ENCODE results near the gene SLC12A7.

The SLC12A7 gene

GRCh38 chr5:1031306-1031959 lies 80.4 kb downstream of the SLC12A7 start:
- ChIA-PET CTCF (interaction anchor here (0.9 to 1.5 kb wide), 3 partner anchors 12 to 108 kb away, joined by 3 to 5 read pairs (median 4); no protein-coding TSS in a partner anchor), POLR2A (no interaction called here)
- H3K4me3 ChIP-seq (ENCODE audit: low read depth, low read length), result no peak overlapping the region
- H3K4me1 ChIP-seq (ENCODE audit: control insufficient read depth, insufficient read depth, low read length), result no peaks in the 10 kb centered on the region
- no peaks in the 10 kb centered on the region for H3K9me3 ChIP-seq (ENCODE audit: control insufficient read depth, insufficient read depth, low read depth, low read length)
- TF ChIP-seq ZNF768 (tag by site-specific recombination; IDR thresholded peaks at IDR 0.05) (no peak), WT1 (tag by site-specific recombination; IDR thresholded peaks at IDR 0.05) (no peak)
- peaks cover 0 to 12% of the 10 kb centered on the region in 2 experiments; a peak in 1 of 3 replicates for H3K36me3 ChIP-seq (ENCODE audit: control insufficient read depth in 2 of 2, insufficient read depth in 1 of 2, low read length in 2 of 2)
- no peak overlapping the region for H3K27ac ChIP-seq (ENCODE audit: extremely low read depth, low read depth, low read length)

DNA sequence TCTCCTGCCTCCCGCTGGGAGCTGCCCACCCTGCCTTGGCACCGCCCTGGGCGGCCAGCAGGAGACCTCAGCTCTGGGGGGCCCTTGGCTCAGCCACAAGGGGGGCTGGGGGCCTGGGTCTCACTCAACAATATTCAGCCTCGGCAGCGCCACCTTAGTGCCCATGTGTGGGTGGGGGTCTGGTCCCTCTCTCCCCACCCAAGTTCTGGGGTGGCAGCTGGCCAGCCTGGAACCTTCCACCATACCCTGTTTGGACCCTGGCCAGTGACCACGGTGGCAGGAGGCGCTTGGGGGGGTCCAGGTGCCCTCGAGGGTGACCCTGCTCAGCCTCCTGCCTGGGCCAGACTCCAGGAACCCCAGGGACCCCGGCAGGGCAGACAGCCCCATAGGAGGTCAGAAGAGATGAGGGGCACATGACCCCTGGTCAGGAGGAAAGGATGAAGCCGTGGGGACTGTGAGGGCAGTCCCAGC lies 81.0 kb downstream of the SLC12A7 start:
- H3K4me3 ChIP-seq (ENCODE audit: low read depth, low read length), result no peak overlapping the region
- TF ChIP-seq ZNF214 (tag by site-specific recombination; IDR thresholded peaks at IDR 0.05; ENCODE audit: borderline replicate concordance), result no peak
- TF ChIP-seq GLIS2 (tag by site-specific recombination; IDR thresholded peaks at IDR 0.05), result 0 out of 2 replicates have a peak, but pooled peaks have one; percentile 35
- peaks cover 0 to 12% of the 10 kb centered on the region in 2 experiments; a peak in 1 of 3 replicates for H3K36me3 ChIP-seq (ENCODE audit: control insufficient read depth in 2 of 2, insufficient read depth in 1 of 2, low read length in 2 of 2)
- no peaks in the 10 kb centered on the region for H3K4me1 ChIP-seq (ENCODE audit: control insufficient read depth, insufficient read depth, low read length)
- H3K9me3 ChIP-seq (ENCODE audit: control insufficient read depth, insufficient read depth, low read depth, low read length), result no peaks in the 10 kb centered on the region
- no peak overlapping the region for H3K27ac ChIP-seq (ENCODE audit: extremely low read depth, low read depth, low read length)
- ChIA-PET CTCF (interaction anchor here (0.7 to 1.5 kb wide), 4 partner anchors 20 to 118 kb away, joined by 3 to 5 read pairs (median 4); no protein-coding TSS in a partner anchor), POLR2A (no interaction called here)

DNA sequence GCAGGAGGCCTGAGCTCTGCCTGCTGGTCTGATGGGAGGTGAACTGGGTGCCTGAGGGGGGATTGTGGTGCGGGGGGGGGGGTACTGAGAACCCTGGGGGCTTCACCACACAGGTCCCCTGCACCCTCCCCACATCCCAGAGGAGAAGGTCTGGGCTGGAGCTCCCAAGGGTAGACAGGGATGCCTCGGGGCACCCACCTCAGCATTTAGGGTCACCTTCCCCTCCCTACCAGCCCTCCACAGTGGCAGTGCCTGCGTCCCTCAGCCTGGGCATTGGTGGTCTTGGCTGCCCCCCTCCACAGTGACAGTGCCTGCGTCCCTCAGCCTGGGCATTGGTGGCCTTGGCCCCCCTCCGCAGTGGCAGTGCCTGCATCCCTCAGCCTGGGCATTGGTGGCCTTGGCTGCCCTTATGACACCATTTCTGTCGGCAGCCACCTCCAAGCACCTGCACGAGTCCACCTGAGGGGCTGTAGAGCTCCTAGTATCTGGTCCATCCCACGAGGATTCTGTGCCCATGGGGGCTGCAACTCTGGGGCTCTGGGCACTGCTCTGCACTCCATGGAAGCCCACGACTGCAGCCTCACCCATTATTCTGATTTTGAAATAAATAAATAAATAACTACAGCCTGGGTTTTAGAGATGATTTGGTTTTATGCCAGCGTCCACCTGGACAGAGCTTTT lies 81.8 kb downstream of the SLC12A7 start:
- Histone ChIP-seq H3K9me3 (ENCODE audit: control insufficient read depth, insufficient read depth, low read depth, low read length) (no peaks in the 10 kb centered on the region), H3K36me3 (ENCODE audit: control insufficient read depth in 2 of 2, insufficient read depth in 1 of 2, low read length in 2 of 2) (peaks cover 0 to 9% of the 10 kb centered on the region in 2 experiments; a peak in 1 of 3 replicates), H3K4me1 (ENCODE audit: control insufficient read depth, insufficient read depth, low read length) (no peaks in the 10 kb centered on the region), H3K4me3 (ENCODE audit: low read depth, low read length) (no peak overlapping the region), H3K27ac (ENCODE audit: extremely low read depth, low read depth, low read length) (no peak overlapping the region)
- CTCF ChIA-PET, result interaction anchor here (0.7 to 1.5 kb wide), 4 partner anchors 19 to 118 kb away, joined by 3 to 5 read pairs (median 4); no protein-coding TSS in a partner anchor
- TF ChIP-seq HIC1 (tag by site-specific recombination; IDR thresholded peaks at IDR 0.05) (no peak), ZNF311 (tag by site-specific recombination; IDR thresholded peaks at IDR 0.05; ENCODE audit: borderline replicate concordance) (no peak)
- POLR2A ChIA-PET, result no interaction called here

DNA sequence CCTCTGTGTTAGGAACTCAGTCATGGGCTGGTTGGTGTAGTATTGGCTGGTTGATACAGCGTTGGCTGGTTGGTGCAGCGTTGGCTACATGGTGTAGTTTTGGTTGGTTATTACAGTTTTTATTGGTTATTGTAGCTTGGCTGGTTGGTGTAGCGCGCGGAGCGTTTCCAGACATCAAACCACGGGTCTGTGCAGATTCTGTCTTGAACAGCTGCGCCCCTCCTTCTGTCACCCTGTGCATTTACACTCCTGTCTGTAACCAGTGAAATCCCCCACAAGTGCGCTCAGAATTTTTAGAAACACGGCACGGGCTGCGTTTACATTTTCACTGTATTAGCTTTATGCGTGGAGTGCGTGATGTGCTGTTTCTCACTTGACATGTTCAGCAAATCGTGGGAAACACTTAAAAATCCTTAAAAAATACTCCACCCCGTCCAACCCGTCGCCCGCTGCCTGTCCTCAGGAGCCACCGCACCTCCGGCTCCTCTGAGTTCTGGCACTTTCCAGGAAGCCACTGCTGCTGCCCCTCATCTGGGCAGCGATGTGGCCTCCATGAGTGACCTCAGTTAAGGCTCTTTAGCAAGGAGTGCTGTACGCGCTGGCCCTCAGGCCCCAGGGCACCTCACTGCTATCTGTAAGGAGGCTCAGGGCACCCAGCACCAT lies 82.5 kb downstream of the SLC12A7 start:
- Histone ChIP-seq H3K27ac (ENCODE audit: extremely low read depth, low read depth, low read length) (no peak overlapping the region), H3K4me1 (ENCODE audit: control insufficient read depth, insufficient read depth, low read length) (no peaks in the 10 kb centered on the region), H3K9me3 (ENCODE audit: control insufficient read depth, insufficient read depth, low read depth, low read length) (no peaks in the 10 kb centered on the region), H3K4me3 (ENCODE audit: low read depth, low read length) (no peak overlapping the region), H3K36me3 (ENCODE audit: control insufficient read depth in 2 of 2, insufficient read depth in 1 of 2, low read length in 2 of 2) (peaks cover 0 to 4% of the 10 kb centered on the region in 2 experiments; a peak in 1 of 3 replicates)
- ChIA-PET POLR2A (no interaction called here), CTCF (interaction anchor here (0.6 to 1.5 kb wide), 4 partner anchors 24 to 138 kb away, joined by 3 to 4 read pairs (median 4); no protein-coding TSS in a partner anchor)
- TF ChIP-seq PRDM2 (tag by site-specific recombination; IDR thresholded peaks at IDR 0.05; ENCODE audit: borderline replicate concordance), result no peak
- TF ChIP-seq, protein P1, sequence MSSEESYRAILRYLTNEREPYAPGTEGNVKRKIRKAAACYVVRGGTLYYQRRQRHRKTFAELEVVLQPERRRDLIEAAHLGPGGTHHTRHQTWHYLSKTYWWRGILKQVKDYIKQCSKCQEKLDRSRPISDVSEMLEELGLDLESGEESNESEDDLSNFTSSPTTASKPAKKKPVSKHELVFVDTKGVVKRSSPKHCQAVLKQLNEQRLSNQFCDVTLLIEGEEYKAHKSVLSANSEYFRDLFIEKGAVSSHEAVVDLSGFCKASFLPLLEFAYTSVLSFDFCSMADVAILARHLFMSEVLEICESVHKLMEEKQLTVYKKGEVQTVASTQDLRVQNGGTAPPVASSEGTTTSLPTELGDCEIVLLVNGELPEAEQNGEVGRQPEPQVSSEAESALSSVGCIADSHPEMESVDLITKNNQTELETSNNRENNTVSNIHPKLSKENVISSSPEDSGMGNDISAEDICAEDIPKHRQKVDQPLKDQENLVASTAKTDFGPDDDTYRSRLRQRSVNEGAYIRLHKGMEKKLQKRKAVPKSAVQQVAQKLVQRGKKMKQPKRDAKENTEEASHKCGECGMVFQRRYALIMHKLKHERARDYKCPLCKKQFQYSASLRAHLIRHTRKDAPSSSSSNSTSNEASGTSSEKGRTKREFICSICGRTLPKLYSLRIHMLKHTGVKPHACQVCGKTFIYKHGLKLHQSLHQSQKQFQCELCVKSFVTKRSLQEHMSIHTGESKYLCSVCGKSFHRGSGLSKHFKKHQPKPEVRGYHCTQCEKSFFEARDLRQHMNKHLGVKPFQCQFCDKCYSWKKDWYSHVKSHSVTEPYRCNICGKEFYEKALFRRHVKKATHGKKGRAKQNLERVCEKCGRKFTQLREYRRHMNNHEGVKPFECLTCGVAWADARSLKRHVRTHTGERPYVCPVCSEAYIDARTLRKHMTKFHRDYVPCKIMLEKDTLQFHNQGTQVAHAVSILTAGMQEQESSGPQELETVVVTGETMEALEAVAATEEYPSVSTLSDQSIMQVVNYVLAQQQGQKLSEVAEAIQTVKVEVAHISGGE (tag by site-specific recombination; conservative IDR thresholded peaks at IDR 0.05; ENCODE audit: low read depth), result no peak
- TF ChIP-seq KLF16 (tag by site-specific recombination; IDR thresholded peaks at IDR 0.05), result no peak
- no peak for TF ChIP-seq ZNF830 (tag by site-specific recombination; IDR thresholded peaks at IDR 0.05; ENCODE audit: low read depth)
- TF ChIP-seq ZNF248 (tag by site-specific recombination; IDR thresholded peaks at IDR 0.05), result no peak
- TF ChIP-seq TRIM28 (IDR thresholded peaks at IDR 0.05; ENCODE audit: borderline replicate concordance, low read length), result no peak
